Endothelial cell of umbilical vein (primary cell): ENCODE measurements around the gene CHST8. TPM values are rescaled to one million over a fixed set of nuclear protein-coding genes. Genes with fewer than 3 reads are reported as not detected.

ENCODE experiments used
- BruUV-seq: library from RNA; stranded (reverse); fragments of 400-500 nt; replicated peaks from 2 replicates; lab custom pipeline; 2021; lab: Mats Ljungman, UMichigan
- CTCF ChIA-PET: fragments of 300-600, 350-600 bp; sonication (Branson Sonifier 250); formaldehyde crosslinking; loops from one replicate; lab custom pipeline; 2021; ENCODE audit warnings: antibody characterized with exemption, inconsistent platforms; lab: Charles Lee
- POLR2A ChIA-PET: fragments of 300-600, 350-600 bp; sonication (Branson Sonifier 250); formaldehyde crosslinking; loops from one replicate; lab custom pipeline; 2021; ENCODE audit warnings: antibody characterized with exemption, inconsistent platforms; lab: Charles Lee
- DNase-seq: peaks from one replicate; pipeline ENCODE4 v3.0.0-alpha.2; 2011; ENCODE audit warnings: low read depth, low spot score
- FAIRE-seq: peaks from 2 replicates; lab custom pipeline; 2011; peaks lifted over from hg19 to GRCh38; lab: Jason Lieb, UNC
- H2AFZ ChIP-seq: 2 replicates; pipeline ENCODE4 v1.6.0; 2012; ENCODE audit warnings: low read depth, low read length, control low read depth, inconsistent platforms
- H3K27ac ChIP-seq: 2 replicates; pipeline ENCODE4 v1.5.1; 2011; ENCODE audit warnings: low read depth, mild to moderate bottlenecking, control low read depth, low read length, moderate library complexity; ENCODE audit not compliant: insufficient read depth
- H3K27me3 ChIP-seq, 2 experiments: 2 replicates each; pipeline versions ENCODE4 v1.6.0 to v1.6.1; 2011; ENCODE audit warnings: low read length in 2 of 2, mixed read lengths in 1 of 2; ENCODE audit not compliant: control insufficient read depth in 2 of 2, insufficient read depth in 2 of 2
- H3K36me3 ChIP-seq, 2 experiments: 2 replicates in 1 of 2; 3 replicates in 1 of 2; pipeline ENCODE4 v1.5.1; 2011; ENCODE audit warnings: low read length in 2 of 2, mild to moderate bottlenecking in 1 of 2, moderate library complexity in 1 of 2; ENCODE audit not compliant: control insufficient read depth in 2 of 2, insufficient read depth in 2 of 2; ENCODE audit errors: extremely low read depth in 1 of 2
- H3K4me1 ChIP-seq: 3 replicates; pipeline ENCODE4 v1.5.1; 2011; ENCODE audit warnings: mild to moderate bottlenecking, low read length; ENCODE audit not compliant: control insufficient read depth, insufficient read depth; ENCODE audit errors: extremely low read depth
- H3K4me2 ChIP-seq: 2 replicates; pipeline ENCODE4 v1.6.1; 2011; ENCODE audit warnings: low read length, control low read depth, mixed read lengths; ENCODE audit not compliant: insufficient read depth
- H3K4me3 ChIP-seq, 3 experiments: fragments of 200-600 bp in 1 of 3; sonication (generic), shearing (Covaris generic) in 1 of 3; replicated peaks in 1 of 3; 2 replicates each; pipeline ENCODE4 v1.5.1; 2011 to 2016; ENCODE audit warnings: control low read depth in 3 of 3, low read length in 3 of 3, mild to moderate bottlenecking in 2 of 3, inconsistent platforms in 1 of 3, low read depth in 1 of 3, moderate library complexity in 1 of 3; ENCODE audit not compliant: insufficient read depth in 1 of 3
- H3K79me2 ChIP-seq: 2 replicates; pipeline ENCODE4 v1.6.0; 2012; ENCODE audit warnings: low read length, inconsistent platforms; ENCODE audit not compliant: control insufficient read depth, insufficient read depth
- H3K9ac ChIP-seq: replicated peaks from 2 replicates; pipeline ENCODE3; 2011; ENCODE audit warnings: low read length, control low read depth; ENCODE audit not compliant: insufficient read depth; ENCODE audit errors: extremely low read depth
- H3K9me1 ChIP-seq: replicated peaks from 3 replicates; pipeline ENCODE4 v1.6.0; 2011; ENCODE audit warnings: mild to moderate bottlenecking, low read length; ENCODE audit not compliant: control insufficient read depth, insufficient read depth; ENCODE audit errors: extremely low read depth
- H3K9me3 ChIP-seq: replicated peaks from 2 replicates; pipeline ENCODE4 v1.5.1; 2012; ENCODE audit warnings: low read length, inconsistent platforms; ENCODE audit not compliant: control insufficient read depth, insufficient read depth
- H4K20me1 ChIP-seq: replicated peaks from 2 replicates; pipeline ENCODE3; 2011; ENCODE audit warnings: mild to moderate bottlenecking, low read length; ENCODE audit not compliant: control insufficient read depth, insufficient read depth; ENCODE audit errors: extremely low read depth
- CTCF ChIP-seq, 2 donors: IDR thresholded peaks; 1 replicate in 1 of 2; 2 replicates in 1 of 2; pipeline ENCODE4 v1.5.1; 2011; ENCODE audit warnings: low read length in 2 of 2, mild to moderate bottlenecking in 2 of 2, moderate library complexity in 2 of 2, control low read depth in 1 of 2, inconsistent platforms in 1 of 2, low read depth in 1 of 2; ENCODE audit not compliant: insufficient read depth in 1 of 2; ENCODE audit errors: extremely low read depth in 1 of 2
- EZH2 ChIP-seq: IDR thresholded peaks from 2 replicates; pipeline ENCODE4 v1.6.1; 2012; ENCODE audit warnings: borderline replicate concordance, low read depth, mild to moderate bottlenecking, moderate library complexity, low read length, inconsistent platforms; ENCODE audit not compliant: severe bottlenecking
- FOS ChIP-seq: IDR thresholded peaks from 2 replicates; pipeline ENCODE4 v1.6.1; 2011; ENCODE audit warnings: mild to moderate bottlenecking, low read length, moderate library complexity, borderline replicate concordance; ENCODE audit not compliant: insufficient read depth
- GATA2 ChIP-seq: IDR thresholded peaks from 2 replicates; pipeline ENCODE4 v1.7.0; 2011; ENCODE audit warnings: low read depth, mild to moderate bottlenecking, moderate library complexity, mixed read lengths, low read length; ENCODE audit not compliant: insufficient read length, insufficient read depth
- JUN ChIP-seq: IDR thresholded peaks from 2 replicates; pipeline ENCODE4 v1.6.1; 2011; ENCODE audit warnings: borderline replicate concordance, low read depth; ENCODE audit not compliant: insufficient read length, insufficient read depth
- MAX ChIP-seq: IDR thresholded peaks from 2 replicates; pipeline ENCODE4 v1.6.1; 2011; ENCODE audit not compliant: insufficient read depth, insufficient read length
- MYC ChIP-seq: IDR thresholded peaks from one replicate; pipeline ENCODE4 v1.6.1; 2011; ENCODE audit warnings: mild to moderate bottlenecking, low read depth, low read length
- POLR2A ChIP-seq: IDR thresholded peaks from 2 replicates; pipeline ENCODE4 v1.6.1; 2012; ENCODE audit warnings: low read depth, mild to moderate bottlenecking, control low read depth, low read length
- POLR2AphosphoS5 ChIP-seq: IDR thresholded peaks from 2 replicates; pipeline ENCODE4 v1.6.1; 2012; ENCODE audit warnings: low read depth, mild to moderate bottlenecking, control low read depth, low read length, moderate library complexity; ENCODE audit not compliant: insufficient read depth
- dilution Hi-C: fragments of 300-500 bp; cut with MboI; formaldehyde crosslinking; loops from one replicate; pipeline ENCODE4 v1.15.0; 2019; ENCODE audit warnings: low sequenced_read_pairs; ENCODE audit not compliant: extremely low pct_ligation_motif_present
- intact Hi-C: fragments of 100-400 bp; cut with micrococcal nuclease; formaldehyde crosslinking; loops from one replicate; pipeline ENCODE4 v1.10.0; 2022
- polyA plus RNA-seq, 4 experiments: library from polyadenylated mRNA; depleted of rRNA in 3 of 4; stranded (reverse) in 3 of 4; unstranded in 1 of 4; fragments of >200 nt; gene quantifications; 2 replicates each; pipeline versions ENCODE4 v1.2.1 to v1.2.3, GENCODE V29; 2011 to 2012; ENCODE audit warnings: missing spikeins in 1 of 4
- total RNA-seq: library from RNA; stranded (reverse); gene quantifications from 2 replicates; pipeline ENCODE4 v1.2.3, GENCODE V29; 2021

Gene CHST8
- total and polyA plus RNA-seq, 2 donors (not counting 3 experiments of a cell fraction or from before 2014, with no cell fraction given), result not detected

GRCh38 chr19:33714149-33714548 lies 92.4 kb downstream of the CHST8 start:
- Histone ChIP-seq H4K20me1 (no peaks in the 10 kb centered on the region), H3K4me1 (no peaks in the 10 kb centered on the region), H3K27ac (no peak overlapping the region), H3K9ac (no peak overlapping the region), H3K4me2 (no peak overlapping the region), H3K4me3 (no peak overlapping the region), H3K27me3 (no peaks in the 10 kb centered on the region), H3K36me3 (no peaks in the 10 kb centered on the region), H2AFZ (no peak overlapping the region), H3K9me1 (no peaks in the 10 kb centered on the region), H3K9me3 (no peaks in the 10 kb centered on the region), H3K79me2 (no peaks in the 10 kb centered on the region)
- FAIRE-seq (no peak), DNase-seq (no peak)
- intact Hi-C loops, result no loop called here
- TF ChIP-seq JUN (no peak), EZH2 (no peak), CTCF (IDR thresholded peaks at IDR 0.05; ENCODE audit: extremely low read depth in 1 of 2, insufficient read depth in 1 of 2, low read depth in 1 of 2, low read length in 2 of 2) (no peak), POLR2AphosphoS5 (no peak), MAX (no peak), POLR2A (no peak), FOS (no peak), MYC (no peak), GATA2 (no peak)
- no TSS peak for BruUV-seq
- dilution Hi-C loops, result no loop called here
- ChIA-PET POLR2A (no interaction called here), CTCF (no interaction called here)
